GM13976 (cell line): ENCODE data around the gene GM2A.
A peak's percentile ranks its signal among the peaks of the same experiment; 100 is the strongest.

Experiments
- DNase-seq: peaks from one replicate; pipeline ENCODE4 v3.0.0; 2012; ENCODE audit warnings: low spot score
- CTCF ChIP-seq: IDR thresholded peaks from 2 replicates; pipeline ENCODE4 v1.5.1; 2012; ENCODE audit warnings: borderline replicate concordance, mild to moderate bottlenecking; ENCODE audit not compliant: insufficient read depth; ENCODE audit errors: extremely low read depth, missing control alignments, control extremely low read depth
- in situ Hi-C: fragments of 300-500 bp; cut with MboI; formaldehyde crosslinking; loops from one replicate; pipeline ENCODE4 v1.12.0; 2022; ENCODE audit warnings: low sequenced_read_pairs, mixed read lengths, inconsistent platforms; ENCODE audit not compliant: unreplicated experiment

GM2A gene

GRCh38 chr5:151214614-151215545, 38.1 kb upstream of the GM2A start:
- in situ Hi-C loops: no loop called here
- TF ChIP-seq CTCF: no peak
- peak; percentile 69 for DNase-seq

- TF ChIP-seq CTCF: no peak
- in situ Hi-C loops: no loop called here
- DNase-seq: no peak
Measured at GRCh38 chr5:151215546-151215880, 37.5 kb upstream of the GM2A start.

GRCh38 chr5:151216781-151217180, 36.2 kb upstream of the GM2A start:
- in situ Hi-C loops: no loop called here
- no peak for TF ChIP-seq CTCF
- DNase-seq: no peak

GRCh38 chr5:151218177-151218576, 34.8 kb upstream of the GM2A start:
- no peak for DNase-seq
- in situ Hi-C loops: no loop called here
- no peak for TF ChIP-seq CTCF

GRCh38 chr5:151219138-151219537, 33.8 kb upstream of the GM2A start:
- in situ Hi-C loops: no loop called here
- no peak for DNase-seq
- no peak for TF ChIP-seq CTCF

- no peak for DNase-seq
- TF ChIP-seq CTCF: peak; percentile 24
Measured at GRCh38 chr5:151219789-151220188, 33.2 kb upstream of the GM2A start.

More at GRCh38 chr5:151219789-151220188, 33.2 kb upstream of the GM2A start:
- in situ Hi-C loops: no loop called here
